CD14-positive monocyte (primary cell): ENCODE results near the gene POLA1. TPM values are rescaled to one million over a fixed set of nuclear protein-coding genes. Genes with fewer than 3 reads are reported as not detected.

ENCODE experiments used
- DNase-seq, 3 donors: peaks; one replicate each; pipeline ENCODE4 v3.0.0-alpha.2; 2011 to 2022
- H2AFZ ChIP-seq: 2 replicates; pipeline ENCODE4 v1.6.0; 2012; ENCODE audit warnings: mild to moderate bottlenecking, low read depth, low read length, inconsistent platforms; ENCODE audit not compliant: insufficient read depth, poor library complexity, severe bottlenecking
- H3K27ac ChIP-seq, 2 donors: 1 replicate in 1 of 2; 2 replicates in 1 of 2; pipeline ENCODE4 v1.5.1; 2012 to 2013; ENCODE audit warnings: low read length in 2 of 2, control low read depth in 1 of 2, inconsistent platforms in 1 of 2, low read depth in 1 of 2, mild to moderate bottlenecking in 1 of 2
- H3K27me3 ChIP-seq, 2 donors: one replicate each; pipeline versions ENCODE4 v1.6.0 to v1.6.1; 2011 to 2013; ENCODE audit warnings: low read length in 2 of 2; ENCODE audit not compliant: control insufficient read depth in 2 of 2, insufficient read depth in 2 of 2
- H3K36me3 ChIP-seq, 2 donors: replicated peaks in 1 of 2; 1 replicate in 1 of 2; 2 replicates in 1 of 2; pipeline versions ENCODE4 v1.5.1 to v1.6.1; 2012 to 2013; ENCODE audit warnings: low read length in 2 of 2, control low read depth in 1 of 2, inconsistent platforms in 1 of 2, mild to moderate bottlenecking in 1 of 2; ENCODE audit not compliant: insufficient read depth in 2 of 2, control insufficient read depth in 1 of 2
- H3K4me1 ChIP-seq, 2 donors: 1 replicate in 1 of 2; 2 replicates in 1 of 2; pipeline versions ENCODE4 v1.5.1 to v1.6.1; 2012 to 2013; ENCODE audit warnings: low read length in 2 of 2, control low read depth in 1 of 2, inconsistent platforms in 1 of 2, mild to moderate bottlenecking in 1 of 2, moderate library complexity in 1 of 2; ENCODE audit not compliant: insufficient read depth in 2 of 2, control insufficient read depth in 1 of 2
- H3K4me2 ChIP-seq: replicated peaks from 2 replicates; pipeline ENCODE3; 2012; ENCODE audit warnings: low read length, moderate library complexity, mild to moderate bottlenecking; ENCODE audit not compliant: poor library complexity, severe bottlenecking; ENCODE audit errors: extremely low read depth
- H3K4me3 ChIP-seq, 3 experiments: fragments of 200-600 bp in 1 of 3; sonication (generic) in 1 of 3; replicated peaks in 1 of 3; 1 replicate in 2 of 3; 2 replicates in 1 of 3; pipeline ENCODE4 v1.5.1; 2011 to 2013; ENCODE audit warnings: low read length in 3 of 3, mild to moderate bottlenecking in 3 of 3, control low read depth in 2 of 3, low read depth in 2 of 3, inconsistent platforms in 1 of 3, moderate library complexity in 1 of 3
- H3K79me2 ChIP-seq: 2 replicates; pipeline ENCODE4 v1.6.0; 2012; ENCODE audit warnings: mild to moderate bottlenecking, control low read depth, inconsistent platforms, low read length, moderate library complexity; ENCODE audit not compliant: insufficient read depth
- H3K9ac ChIP-seq: 2 replicates; pipeline ENCODE4 v1.6.0; 2017; ENCODE audit warnings: low read length, mild to moderate bottlenecking; ENCODE audit not compliant: insufficient read depth, poor library complexity, severe bottlenecking
- H3K9me3 ChIP-seq, 2 donors: replicated peaks in 1 of 2; 1 replicate in 1 of 2; 2 replicates in 1 of 2; pipeline versions ENCODE4 v1.5.1 to v1.6.1; 2012 to 2013; ENCODE audit warnings: low read length in 2 of 2, control low read depth in 1 of 2; ENCODE audit not compliant: control insufficient read depth in 1 of 2, insufficient read depth in 1 of 2
- H4K20me1 ChIP-seq: 2 replicates; pipeline ENCODE4 v1.6.0; 2012; ENCODE audit warnings: mild to moderate bottlenecking, low read length, control low read depth, moderate library complexity; ENCODE audit not compliant: insufficient read depth
- H3K27ac Mint-ChIP-seq, 7 donors: one replicate each; pipeline ENCODE4 v1.8.0; 2020; ENCODE audit warnings: mild to moderate bottlenecking in 7 of 7, mixed read lengths in 7 of 7, moderate library complexity in 6 of 7, inconsistent platforms in 2 of 7
- H3K27me3 Mint-ChIP-seq, 3 donors: one replicate each; pipeline ENCODE4 v1.8.0; 2021 to 2022; ENCODE audit warnings: low read depth in 3 of 3, mild to moderate bottlenecking in 3 of 3, mixed read lengths in 3 of 3, moderate library complexity in 3 of 3, inconsistent platforms in 1 of 3
- H3K36me3 Mint-ChIP-seq, 2 donors: one replicate each; pipeline ENCODE4 v1.8.0; 2020; ENCODE audit warnings: mixed read lengths in 2 of 2, inconsistent platforms in 1 of 2, mild to moderate bottlenecking in 1 of 2
- H3K4me1 Mint-ChIP-seq: one replicate; pipeline ENCODE4 v1.8.0; 2020; ENCODE audit warnings: mild to moderate bottlenecking, mixed read lengths
- H3K4me3 Mint-ChIP-seq, 2 donors: one replicate each; pipeline ENCODE4 v1.8.0; 2020; ENCODE audit warnings: mild to moderate bottlenecking in 2 of 2, mixed read lengths in 2 of 2, moderate library complexity in 1 of 2
- H3K9me3 Mint-ChIP-seq, 7 donors: one replicate each; pipeline ENCODE4 v1.8.0; 2020 to 2022; ENCODE audit warnings: mixed read lengths in 7 of 7, mild to moderate bottlenecking in 6 of 7, moderate library complexity in 6 of 7, inconsistent platforms in 2 of 7
- CTCF ChIP-seq: fragments of 200-600 bp; IDR thresholded peaks from one replicate; pipeline ENCODE4 v1.8.0; 2022; ENCODE audit warnings: antibody characterized with exemption, mild to moderate bottlenecking
- WGBS: methylation state at CpG from one replicate; pipeline ENCODE4 v1.1.5; 2013; ENCODE audit warnings: missing lambda C conversion rate; ENCODE audit not compliant: insufficient coverage; 5-methylcytosine and 5-hydroxymethylcytosine counted together
- intact Hi-C, 2 donors: fragments of 100-400 bp; cut with micrococcal nuclease; formaldehyde crosslinking; loops; one replicate each; pipeline versions ENCODE4 v1.15.0 to v1.15.1; 2023
- polyA plus RNA-seq, 3 donors: library from polyadenylated mRNA; depleted of rRNA in 1 of 3; unstranded in 2 of 3; stranded (reverse) in 1 of 3; fragments of 300-500 nt in 2 of 3; fragments of >200 nt in 1 of 3; fragmentation: Illumina TruSeq in 2 of 3; gene quantifications; 1 replicate in 2 of 3; 2 replicates in 1 of 3; pipeline ENCODE4 v1.2.3, GENCODE V29; 2012 to 2021

The POLA1 gene
- polyA plus RNA-seq, 3 donors = 1.2 to 1.4 (median 1.3) TPM

GRCh38 chrX:24659106-24659505, 34.6 kb upstream of the POLA1 start:
- H4K20me1 ChIP-seq = no peaks in the 10 kb centered on the region
- TF ChIP-seq CTCF = no peak
- H3K4me3 ChIP-seq = no peak overlapping the region
- DNase-seq = no peak
- no peak overlapping the region for H3K27ac ChIP-seq
- H3K4me1 ChIP-seq = no peaks in the 10 kb centered on the region
- Mint-ChIP-seq H3K27me3 (peaks cover 0 to 10% (median 1%) of the 10 kb centered on the region in 3 donors), H3K36me3 (no peaks in the 10 kb centered on the region), H3K4me1 (no peaks in the 10 kb centered on the region), H3K9me3 (no peaks in the 10 kb centered on the region), H3K27ac (no peak overlapping the region), H3K4me3 (no peak overlapping the region)
- intact Hi-C loops = no loop called here
- no peak overlapping the region for H3K9ac ChIP-seq
- H3K4me2 ChIP-seq = no peak overlapping the region
- no peaks in the 10 kb centered on the region for H3K36me3 ChIP-seq
- no peak overlapping the region for H2AFZ ChIP-seq
- H3K27me3 ChIP-seq = peaks cover 0 to 3% of the 10 kb centered on the region in 2 donors
- no peaks in the 10 kb centered on the region for H3K9me3 ChIP-seq
- no CpG with 5 or more reads among the region's 1 CpG for WGBS
- H3K79me2 ChIP-seq = no peaks in the 10 kb centered on the region

GRCh38 chrX:24659646-24660045, 34.1 kb upstream of the POLA1 start:
- Mint-ChIP-seq H3K27me3 (peaks cover 0 to 7% (median 2%) of the 10 kb centered on the region in 3 donors), H3K9me3 (no peaks in the 10 kb centered on the region), H3K4me3 (no peak overlapping the region), H3K4me1 (no peaks in the 10 kb centered on the region), H3K36me3 (no peaks in the 10 kb centered on the region), H3K27ac (no peak overlapping the region)
- H3K27ac ChIP-seq = no peak overlapping the region
- no peaks in the 10 kb centered on the region for H3K4me1 ChIP-seq
- intact Hi-C loops = no loop called here
- no peak for TF ChIP-seq CTCF
- H2AFZ ChIP-seq = no peak overlapping the region
- H3K4me2 ChIP-seq = no peak overlapping the region
- no peaks in the 10 kb centered on the region for H3K36me3 ChIP-seq
- H4K20me1 ChIP-seq = no peaks in the 10 kb centered on the region
- DNase-seq = no peak
- H3K27me3 ChIP-seq = peaks cover 0 to 3% of the 10 kb centered on the region in 2 donors
- H3K4me3 ChIP-seq = no peak overlapping the region
- no peaks in the 10 kb centered on the region for H3K9me3 ChIP-seq
- H3K79me2 ChIP-seq = no peaks in the 10 kb centered on the region
- WGBS = no CpG with 5 or more reads among the region's 3 CpGs
- no peak overlapping the region for H3K9ac ChIP-seq
